HepG2 (cell line): ENCODE data around the gene ATP10A. TPM values are rescaled to one million over a fixed set of nuclear protein-coding genes. Genes with fewer than 3 reads are reported as not detected.

ENCODE experiments used
- ATAC-seq: fragments of 200-7000 bp; cut with Tn5 transposase; 3 replicates; pipeline ENCODE4 v1.9.1; 2020; ENCODE audit warnings: mild to moderate bottlenecking, moderate library complexity
- BruUV-seq: library from RNA; stranded (reverse); fragments of 400-500 nt; replicated peaks from 2 replicates; lab custom pipeline; 2021; lab: Mats Ljungman, UMichigan
- CTCF ChIA-PET: fragments of 300-600 bp; formaldehyde crosslinking; extraction: SDS; loops from one replicate; lab custom pipeline; 2021; ENCODE audit warnings: low total read pairs, inconsistent platforms, low intra/inter-chr PET ratio; lab: Yijun Ruan, JAX
- POLR2A ChIA-PET: fragments of 350-600 bp; sonication (Branson Sonifier 250); formaldehyde crosslinking; loops from one replicate; lab custom pipeline; 2020; ENCODE audit warnings: antibody characterized with exemption, inconsistent platforms; lab: Yijun Ruan, JAX
- DNase-seq: peaks from one replicate; pipeline ENCODE4 v3.0.0-alpha.2; 2015; ENCODE audit warnings: low spot score
- FAIRE-seq: peaks from 3 replicates; lab custom pipeline; 2011; peaks lifted over from hg19 to GRCh38; lab: Jason Lieb, UNC
- H2AFZ ChIP-seq: one replicate; pipeline ENCODE4 v1.6.1; 2011; ENCODE audit warnings: low read length, inconsistent platforms
- H3K27ac ChIP-seq: fragments of 300-600 bp; 3 replicates; pipeline ENCODE4 v1.8.0; 2011; ENCODE audit warnings: mixed run types, mild to moderate bottlenecking, mixed read lengths, low read length, inconsistent platforms; ENCODE audit not compliant: insufficient read depth; ENCODE audit errors: extremely low read length
- H3K27me3 ChIP-seq, 2 experiments: fragments of 200-600 bp in 1 of 2; 2 replicates in 1 of 2; 3 replicates in 1 of 2; pipeline versions ENCODE4 v1.6.0 to v1.8.0; 2011; ENCODE audit warnings: low read length in 2 of 2, mild to moderate bottlenecking in 2 of 2, moderate library complexity in 2 of 2, inconsistent platforms in 1 of 2; ENCODE audit not compliant: insufficient read depth in 2 of 2, control insufficient read depth in 1 of 2
- H3K36me3 ChIP-seq, 2 experiments: fragments of 200-600 bp in 1 of 2; replicated peaks in 1 of 2; 2 replicates in 1 of 2; 3 replicates in 1 of 2; pipeline versions ENCODE4 v1.5.1 to v1.8.0; 2011; ENCODE audit warnings: low read length in 2 of 2, inconsistent platforms in 1 of 2; ENCODE audit not compliant: insufficient read depth in 2 of 2, control insufficient read depth in 1 of 2
- H3K4me1 ChIP-seq: 2 replicates; pipeline ENCODE4 v1.5.1; 2012; ENCODE audit warnings: low read length, inconsistent platforms; ENCODE audit not compliant: insufficient read depth
- H3K4me2 ChIP-seq: 2 replicates; pipeline ENCODE4 v1.6.0; 2011; ENCODE audit warnings: low read depth, low read length, inconsistent platforms
- H3K4me3 ChIP-seq, 3 experiments: fragments of 200-600 bp in 1 of 3; sonication (generic), shearing (Covaris generic) in 1 of 3; replicated peaks in 1 of 3; 2 replicates each; pipeline ENCODE4 v1.5.1; 2011 to 2016; ENCODE audit warnings: low read length in 3 of 3, inconsistent platforms in 2 of 3, low read depth in 2 of 3, mild to moderate bottlenecking in 2 of 3, control low read depth in 1 of 3, mixed read lengths in 1 of 3; ENCODE audit not compliant: insufficient read depth in 1 of 3
- H3K79me2 ChIP-seq: one replicate; pipeline ENCODE4 v1.6.1; 2011; ENCODE audit warnings: low read length, inconsistent platforms; ENCODE audit not compliant: insufficient read depth
- H3K9ac ChIP-seq: 2 replicates; pipeline ENCODE4 v1.6.0; 2011; ENCODE audit warnings: mild to moderate bottlenecking, low read depth, low read length, inconsistent platforms; ENCODE audit not compliant: insufficient read depth
- H3K9me3 ChIP-seq: 2 replicates; pipeline ENCODE4 v1.5.1; 2012; ENCODE audit warnings: mild to moderate bottlenecking, low read length
- H4K20me1 ChIP-seq: 2 replicates; pipeline ENCODE4 v1.6.0; 2011; ENCODE audit warnings: inconsistent platforms, mild to moderate bottlenecking, low read length, moderate library complexity; ENCODE audit not compliant: insufficient read depth
- CENPT ChIP-seq: sonication (generic); formaldehyde crosslinking; IDR thresholded peaks from 2 replicates; pipeline ENCODE4 v1.8.0; 2022; ENCODE audit warnings: low read depth, mild to moderate bottlenecking, moderate library complexity, missing genetic modification reagents
- HIC2 ChIP-seq: sonication (generic); formaldehyde crosslinking; IDR thresholded peaks from 2 replicates; pipeline ENCODE4 v1.9.0; 2022; ENCODE audit warnings: low read depth, missing genetic modification reagents
- JUN ChIP-seq: sonication (generic); formaldehyde crosslinking; IDR thresholded peaks from 2 replicates; pipeline ENCODE4 v1.4.0; 2020; ENCODE audit warnings: mild to moderate bottlenecking, missing genetic modification reagents
- WGBS: methylation state at CpG from one replicate; pipeline ENCODE4 v1.1.6; 2017; ENCODE audit warnings: low lambda C conversion rate; 5-methylcytosine and 5-hydroxymethylcytosine counted together
- in situ Hi-C: cut with HindIII; loops from 2 replicates; pipeline ENCODE4 v1.10.0; 2017; ENCODE audit warnings: low pct_unique_long_range_greater_than_20kb; ENCODE audit not compliant: extremely low pct_ligation_motif_present
- intact Hi-C: fragments of 100-400 bp; cut with micrococcal nuclease; formaldehyde crosslinking; loops from one replicate; pipeline ENCODE4 v1.10.0; 2022; ENCODE audit not compliant: unreplicated experiment
- polyA plus RNA-seq, 8 experiments: library from polyadenylated mRNA; depleted of rRNA in 3 of 8; stranded (reverse) in 7 of 8; unstranded in 1 of 8; fragments of >200 nt; fragmentation: Illumina TruSeq in 4 of 8; extraction: Trizol in 4 of 8; gene quantifications; 2 replicates each; pipeline versions ENCODE4 v1.2.1 to v1.2.3, GENCODE V29; 2011 to 2016; ENCODE audit warnings: low read depth in 4 of 8, missing spikeins in 1 of 8, mixed read lengths in 1 of 8; ENCODE audit not compliant: insufficient read depth in 1 of 8
- total RNA-seq, 5 experiments: library from RNA; depleted of rRNA; stranded (reverse); fragments of >200 nt; fragmentation: Illumina TruSeq; extraction: Trizol; gene quantifications; 2 replicates each; pipeline ENCODE4 v1.2.3, GENCODE V29; 2016; ENCODE audit warnings: low read depth in 1 of 5

The ATP10A gene
- total and polyA plus RNA-seq, 2 of the 13 experiments (the other 11 are each of a cell fraction or from before 2014, with no cell fraction given), result 0.58 to 4.2 TPM

- no peak for TF ChIP-seq HIC2 (CRISPR knock-in tag)
- TF ChIP-seq JUN (CRISPR knock-in tag), result no peak
- TF ChIP-seq, all 625 proteins: peak for 0
These were observed 13.4 kb upstream of the ATP10A start (continued) for GRCh38 chr15:25876231-25877140.

GRCh38 chr15:25875566-25875965 lies 12.4 kb upstream of the ATP10A start:
- no peak overlapping the region for H3K9ac ChIP-seq
- ATAC-seq (no peak), DNase-seq (no peak), FAIRE-seq (no peak)
- intact Hi-C loops, result no loop called here
- H3K9me3 ChIP-seq, result no peaks in the 10 kb centered on the region
- no peak for TF ChIP-seq CENPT (CRISPR knock-in tag)
- CTCF ChIA-PET, result no interaction called here
- WGBS, result 41% methylated on average over 7 of the region's 7 CpGs
- in situ Hi-C loops, result no loop called here
- H3K79me2 ChIP-seq, result no peaks in the 10 kb centered on the region
- H3K4me2 ChIP-seq, result no peak overlapping the region
- no peak overlapping the region for H3K27ac ChIP-seq
- H3K4me1 ChIP-seq, result peaks cover 7% of the 10 kb centered on the region
- POLR2A ChIA-PET, result no interaction called here
- no TSS peak for BruUV-seq
- no peaks in the 10 kb centered on the region for H3K36me3 ChIP-seq
- H2AFZ ChIP-seq, result no peak overlapping the region
- H3K27me3 ChIP-seq, result no peaks in the 10 kb centered on the region
- no peak overlapping the region for H3K4me3 ChIP-seq
- no peaks in the 10 kb centered on the region for H4K20me1 ChIP-seq
